Measurements from ENCODE around the gene KRTAP4-7. TPM values are rescaled to one million over a fixed set of nuclear protein-coding genes. Genes with fewer than 3 reads are reported as not detected.

Gene KRTAP4-7
- total RNA-seq, 2 experiments from 2014 or later, result not detected

- no TSS peak for BruUV-seq (replicated peaks)
- H4K20me1 ChIP-seq (ENCODE audit: insufficient read depth, low read length), result no peaks in the 10 kb centered on the region
- H2AFZ ChIP-seq (ENCODE audit: low read length), result no peak within 1 kb of the TSS
- no peaks in the 10 kb centered on the region for H3K36me3 ChIP-seq (ENCODE audit: insufficient read depth, low read length)
- no peaks in the 10 kb centered on the region for H3K9me3 ChIP-seq (ENCODE audit: low read length)
- H3K4me2 ChIP-seq (ENCODE audit: low read length), result no peak within 1 kb of the TSS
- intact Hi-C loops (cut with micrococcal nuclease; ENCODE audit: unreplicated experiment), result no loop called here
- H3K9me2 ChIP-seq (ENCODE audit: insufficient read depth, low read length), result no peaks in the 10 kb centered on the region
- POLR2A ChIA-PET, result no interaction called here
- DNase-seq (ENCODE audit: low spot score), result no peak
- no peaks in the 10 kb centered on the region for H3K4me1 ChIP-seq (ENCODE audit: insufficient read depth, low read length, poor library complexity, severe bottlenecking)
- no peak for TF ChIP-seq EZH2phosphoT487 (IDR thresholded peaks at IDR 0.05; ENCODE audit: borderline replicate concordance, low read depth, low read length)
- TF ChIP-seq CTCF (conservative IDR thresholded peaks at IDR 0.05; ENCODE audit: low read length), result no peak
- no peak within 1 kb of the TSS for H3K27ac ChIP-seq (ENCODE audit: low read depth, low read length, poor library complexity, severe bottlenecking)
- CTCF ChIA-PET (ENCODE audit: unreplicated experiment), result no interaction called here
- H3K79me2 ChIP-seq (ENCODE audit: insufficient read depth, low read depth, low read length), result no peaks in the 10 kb centered on the region
- H3K4me3 ChIP-seq (ENCODE audit: low read depth, low read length, poor library complexity, severe bottlenecking), result no peak within 1 kb of the TSS
Observed at GRCh38 chr17:41060052-41060604, 23.8 kb upstream of the KRTAP4-7 start, which contains the start of gene KRTAP2-3. Gene KRTAP2-3, minus strand, starts transcription at chr17:41060114. Its CDS starts 64 bp downstream, at chr17:41060050.

- TF ChIP-seq CTCF (conservative IDR thresholded peaks at IDR 0.05; ENCODE audit: low read length) (no peak), EZH2phosphoT487 (IDR thresholded peaks at IDR 0.05; ENCODE audit: borderline replicate concordance, low read depth, low read length) (no peak)
- BruUV-seq (replicated peaks), result no TSS peak
- Histone ChIP-seq H3K9me2 (ENCODE audit: insufficient read depth, low read length) (no peaks in the 10 kb centered on the region), H2AFZ (ENCODE audit: low read length) (no peak overlapping the region), H4K20me1 (ENCODE audit: insufficient read depth, low read length) (no peaks in the 10 kb centered on the region), H3K4me2 (ENCODE audit: low read length) (no peak overlapping the region), H3K27ac (ENCODE audit: low read depth, low read length, poor library complexity, severe bottlenecking) (no peak overlapping the region), H3K9me3 (ENCODE audit: low read length) (no peaks in the 10 kb centered on the region), H3K36me3 (ENCODE audit: insufficient read depth, low read length) (no peaks in the 10 kb centered on the region), H3K4me1 (ENCODE audit: insufficient read depth, low read length, poor library complexity, severe bottlenecking) (no peaks in the 10 kb centered on the region), H3K79me2 (ENCODE audit: insufficient read depth, low read depth, low read length) (no peaks in the 10 kb centered on the region), H3K4me3 (ENCODE audit: low read depth, low read length, poor library complexity, severe bottlenecking) (no peak overlapping the region)
- no peak for DNase-seq (ENCODE audit: low spot score)
- ChIA-PET POLR2A (no interaction called here), CTCF (ENCODE audit: unreplicated experiment) (interaction anchor here (0.6 kb wide), 1 partner anchor 116 kb away, joined by 3 read pairs; the partner anchor contains the start of gene KRTAP4-2)
- intact Hi-C loops (cut with micrococcal nuclease; ENCODE audit: unreplicated experiment), result no loop called here
Observed at GRCh38 chr17:41061964-41062363, 22.0 kb upstream of the KRTAP4-7 start.

- CTCF ChIA-PET (ENCODE audit: unreplicated experiment), result no interaction called here
- Histone ChIP-seq H3K9me3 (ENCODE audit: low read length) (no peaks in the 10 kb centered on the region), H3K36me3 (ENCODE audit: insufficient read depth, low read length) (no peaks in the 10 kb centered on the region), H4K20me1 (ENCODE audit: insufficient read depth, low read length) (no peaks in the 10 kb centered on the region), H3K4me2 (ENCODE audit: low read length) (no peak overlapping the region), H3K27ac (ENCODE audit: low read depth, low read length, poor library complexity, severe bottlenecking) (no peak overlapping the region), H2AFZ (ENCODE audit: low read length) (no peak overlapping the region), H3K4me3 (ENCODE audit: low read depth, low read length, poor library complexity, severe bottlenecking) (no peak overlapping the region), H3K9me2 (ENCODE audit: insufficient read depth, low read length) (no peaks in the 10 kb centered on the region), H3K79me2 (ENCODE audit: insufficient read depth, low read depth, low read length) (no peaks in the 10 kb centered on the region), H3K4me1 (ENCODE audit: insufficient read depth, low read length, poor library complexity, severe bottlenecking) (no peaks in the 10 kb centered on the region)
- intact Hi-C loops (cut with micrococcal nuclease; ENCODE audit: unreplicated experiment), result no loop called here
- TF ChIP-seq EZH2phosphoT487 (IDR thresholded peaks at IDR 0.05; ENCODE audit: borderline replicate concordance, low read depth, low read length), result no peak
- TF ChIP-seq CTCF (conservative IDR thresholded peaks at IDR 0.05; ENCODE audit: low read length), result no peak
- no peak for DNase-seq (ENCODE audit: low spot score)
- BruUV-seq (replicated peaks), result no TSS peak
- POLR2A ChIA-PET, result no interaction called here
Observed at GRCh38 chr17:41063449-41063848, 20.5 kb upstream of the KRTAP4-7 start.

All from OCI-LY7 (cell line).